Ishikawa (cell line): ENCODE measurements around the gene ANAPC4.

Source experiments
- CEBPB ChIP-seq: IDR thresholded peaks from 2 replicates; pipeline ENCODE4 v1.6.1; 2012
- CREB1 ChIP-seq: IDR thresholded peaks from 2 replicates; pipeline ENCODE4 v1.6.1; 2012; ENCODE audit warnings: low read depth
- EGR1 ChIP-seq: IDR thresholded peaks from 2 replicates; pipeline ENCODE4 v1.6.1; 2012
- EP300 ChIP-seq: IDR thresholded peaks from 2 replicates; pipeline ENCODE4 v1.6.1; 2012; ENCODE audit warnings: borderline replicate concordance
- FOXM1 ChIP-seq: IDR thresholded peaks from 2 replicates; pipeline ENCODE4 v1.6.1; 2012; ENCODE audit warnings: low read depth, borderline replicate concordance
- NFIC ChIP-seq: IDR thresholded peaks from 2 replicates; pipeline ENCODE4 v1.6.1; 2012
- RAD21 ChIP-seq: IDR thresholded peaks from 2 replicates; pipeline ENCODE4 v1.6.1; 2012; ENCODE audit warnings: low read depth
- TAF1 ChIP-seq: IDR thresholded peaks from 2 replicates; pipeline ENCODE4 v1.6.1; 2012; ENCODE audit warnings: low read depth, mild to moderate bottlenecking
- TCF12 ChIP-seq: IDR thresholded peaks from 2 replicates; pipeline ENCODE4 v1.6.1; 2012; ENCODE audit warnings: low read depth
- TEAD4 ChIP-seq: IDR thresholded peaks from 2 replicates; pipeline ENCODE4 v1.6.1; 2012
- YY1 ChIP-seq: IDR thresholded peaks from 2 replicates; pipeline ENCODE4 v1.6.1; 2012; ENCODE audit warnings: low read depth
- ZBTB7A ChIP-seq: IDR thresholded peaks from 2 replicates; pipeline ENCODE4 v1.6.1; 2012; ENCODE audit warnings: low read depth
- TF ChIP-seq, protein P1 (sequence below): IDR thresholded peaks from 2 replicates; pipeline ENCODE4 v1.6.1; 2012
- TF ChIP-seq, protein P2 (sequence below): IDR thresholded peaks from 2 replicates; pipeline ENCODE4 v1.6.1; 2012
- TF ChIP-seq, protein P3 (sequence below): IDR thresholded peaks from 2 replicates; pipeline ENCODE4 v1.6.1; 2012; ENCODE audit warnings: low read depth, mild to moderate bottlenecking

The ANAPC4 gene

DNA sequence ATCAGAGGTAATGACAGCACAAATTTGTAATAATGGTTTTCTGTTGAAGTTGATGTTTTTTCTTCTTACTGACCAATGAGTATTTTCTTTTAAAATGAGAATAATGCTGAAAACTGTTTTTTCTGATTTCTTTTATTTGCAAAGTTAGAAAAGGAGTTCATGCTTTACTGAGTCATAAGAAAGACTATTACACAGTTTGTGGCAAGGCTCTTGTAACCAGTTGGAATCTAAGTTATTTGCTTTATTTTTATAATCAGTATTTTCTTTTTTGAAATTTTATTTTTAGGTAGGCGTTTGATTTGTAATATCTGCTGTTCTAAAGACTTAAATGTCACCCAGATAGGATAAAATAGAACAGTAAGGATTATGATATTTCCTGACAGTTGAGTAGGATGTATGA lies 25.5 kb downstream of the ANAPC4 start:
- TF ChIP-seq EP300 = no peak
- no peak for TF ChIP-seq TAF1
- TF ChIP-seq ZBTB7A = no peak
- TF ChIP-seq EGR1 = no peak
- TF ChIP-seq, protein P1, sequence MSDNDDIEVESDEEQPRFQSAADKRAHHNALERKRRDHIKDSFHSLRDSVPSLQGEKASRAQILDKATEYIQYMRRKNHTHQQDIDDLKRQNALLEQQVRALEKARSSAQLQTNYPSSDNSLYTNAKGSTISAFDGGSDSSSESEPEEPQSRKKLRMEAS = no peak
- no peak for TF ChIP-seq FOXM1
- TF ChIP-seq CREB1 = no peak
- TF ChIP-seq NFIC = no peak
- TF ChIP-seq TEAD4 = no peak

DNA sequence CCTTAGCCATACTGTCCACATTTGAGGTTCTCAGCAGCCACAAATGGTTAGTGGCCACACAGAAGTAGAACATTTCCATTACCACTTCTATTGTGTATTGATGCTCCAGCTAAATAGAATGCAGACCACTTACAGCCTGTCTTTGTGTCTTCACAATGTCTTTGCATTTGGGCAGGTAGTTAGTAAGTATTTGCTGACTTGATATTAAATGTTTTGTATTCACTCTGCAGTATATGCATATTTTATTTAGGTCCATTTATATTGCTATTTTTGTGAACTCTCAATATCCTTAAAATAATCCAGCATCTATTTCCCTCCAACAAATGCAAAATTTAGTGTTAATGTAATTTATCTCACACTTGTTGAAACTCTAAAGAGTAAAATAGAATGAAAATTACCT lies 26.6 kb downstream of the ANAPC4 start:
- TF ChIP-seq FOXM1 = no peak
- TF ChIP-seq, protein P2, sequence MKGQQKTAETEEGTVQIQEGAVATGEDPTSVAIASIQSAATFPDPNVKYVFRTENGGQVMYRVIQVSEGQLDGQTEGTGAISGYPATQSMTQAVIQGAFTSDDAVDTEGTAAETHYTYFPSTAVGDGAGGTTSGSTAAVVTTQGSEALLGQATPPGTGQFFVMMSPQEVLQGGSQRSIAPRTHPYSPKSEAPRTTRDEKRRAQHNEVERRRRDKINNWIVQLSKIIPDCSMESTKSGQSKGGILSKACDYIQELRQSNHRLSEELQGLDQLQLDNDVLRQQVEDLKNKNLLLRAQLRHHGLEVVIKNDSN = no peak
- no peak for TF ChIP-seq TAF1
- no peak for TF ChIP-seq EP300
- TF ChIP-seq, protein P3, sequence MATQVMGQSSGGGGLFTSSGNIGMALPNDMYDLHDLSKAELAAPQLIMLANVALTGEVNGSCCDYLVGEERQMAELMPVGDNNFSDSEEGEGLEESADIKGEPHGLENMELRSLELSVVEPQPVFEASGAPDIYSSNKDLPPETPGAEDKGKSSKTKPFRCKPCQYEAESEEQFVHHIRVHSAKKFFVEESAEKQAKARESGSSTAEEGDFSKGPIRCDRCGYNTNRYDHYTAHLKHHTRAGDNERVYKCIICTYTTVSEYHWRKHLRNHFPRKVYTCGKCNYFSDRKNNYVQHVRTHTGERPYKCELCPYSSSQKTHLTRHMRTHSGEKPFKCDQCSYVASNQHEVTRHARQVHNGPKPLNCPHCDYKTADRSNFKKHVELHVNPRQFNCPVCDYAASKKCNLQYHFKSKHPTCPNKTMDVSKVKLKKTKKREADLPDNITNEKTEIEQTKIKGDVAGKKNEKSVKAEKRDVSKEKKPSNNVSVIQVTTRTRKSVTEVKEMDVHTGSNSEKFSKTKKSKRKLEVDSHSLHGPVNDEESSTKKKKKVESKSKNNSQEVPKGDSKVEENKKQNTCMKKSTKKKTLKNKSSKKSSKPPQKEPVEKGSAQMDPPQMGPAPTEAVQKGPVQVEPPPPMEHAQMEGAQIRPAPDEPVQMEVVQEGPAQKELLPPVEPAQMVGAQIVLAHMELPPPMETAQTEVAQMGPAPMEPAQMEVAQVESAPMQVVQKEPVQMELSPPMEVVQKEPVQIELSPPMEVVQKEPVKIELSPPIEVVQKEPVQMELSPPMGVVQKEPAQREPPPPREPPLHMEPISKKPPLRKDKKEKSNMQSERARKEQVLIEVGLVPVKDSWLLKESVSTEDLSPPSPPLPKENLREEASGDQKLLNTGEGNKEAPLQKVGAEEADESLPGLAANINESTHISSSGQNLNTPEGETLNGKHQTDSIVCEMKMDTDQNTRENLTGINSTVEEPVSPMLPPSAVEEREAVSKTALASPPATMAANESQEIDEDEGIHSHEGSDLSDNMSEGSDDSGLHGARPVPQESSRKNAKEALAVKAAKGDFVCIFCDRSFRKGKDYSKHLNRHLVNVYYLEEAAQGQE = no peak
- TF ChIP-seq YY1 = no peak
- no peak for TF ChIP-seq CEBPB
- no peak for TF ChIP-seq CREB1
- TF ChIP-seq NFIC = no peak
- TF ChIP-seq EGR1 = no peak
- no peak for TF ChIP-seq TCF12
- no peak for TF ChIP-seq ZBTB7A
- TF ChIP-seq, protein P1 = no peak
- no peak for TF ChIP-seq TEAD4
- no peak for TF ChIP-seq RAD21

DNA sequence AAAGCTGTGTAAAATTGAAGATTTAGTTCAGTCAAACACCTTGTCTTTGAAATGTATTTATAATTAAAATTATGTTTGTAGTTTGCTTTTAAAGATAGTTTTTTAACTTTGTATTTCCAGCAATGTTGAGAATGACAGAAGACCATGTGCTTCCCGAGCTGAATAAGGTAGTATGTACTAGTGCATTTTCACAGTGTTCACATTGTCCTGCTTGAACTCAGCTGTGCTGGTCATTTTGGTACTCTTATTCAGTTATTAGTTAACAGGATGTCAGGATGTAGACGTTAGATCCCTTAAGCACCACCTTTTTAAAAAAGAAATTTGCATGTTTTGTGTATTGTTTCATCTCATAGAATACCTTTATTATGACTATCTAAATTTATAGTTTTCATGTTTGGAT lies 28.4 kb downstream of the ANAPC4 start:
- TF ChIP-seq NFIC (no peak), FOXM1 (no peak), YY1 (no peak), TEAD4 (no peak), CREB1 (no peak), RAD21 (no peak), EP300 (no peak), EGR1 (no peak), TCF12 (no peak), TAF1 (no peak), ZBTB7A (no peak), CEBPB (no peak)
- TF ChIP-seq, protein P3 = no peak
- TF ChIP-seq, protein P1 = no peak
- TF ChIP-seq, protein P2 = no peak

DNA sequence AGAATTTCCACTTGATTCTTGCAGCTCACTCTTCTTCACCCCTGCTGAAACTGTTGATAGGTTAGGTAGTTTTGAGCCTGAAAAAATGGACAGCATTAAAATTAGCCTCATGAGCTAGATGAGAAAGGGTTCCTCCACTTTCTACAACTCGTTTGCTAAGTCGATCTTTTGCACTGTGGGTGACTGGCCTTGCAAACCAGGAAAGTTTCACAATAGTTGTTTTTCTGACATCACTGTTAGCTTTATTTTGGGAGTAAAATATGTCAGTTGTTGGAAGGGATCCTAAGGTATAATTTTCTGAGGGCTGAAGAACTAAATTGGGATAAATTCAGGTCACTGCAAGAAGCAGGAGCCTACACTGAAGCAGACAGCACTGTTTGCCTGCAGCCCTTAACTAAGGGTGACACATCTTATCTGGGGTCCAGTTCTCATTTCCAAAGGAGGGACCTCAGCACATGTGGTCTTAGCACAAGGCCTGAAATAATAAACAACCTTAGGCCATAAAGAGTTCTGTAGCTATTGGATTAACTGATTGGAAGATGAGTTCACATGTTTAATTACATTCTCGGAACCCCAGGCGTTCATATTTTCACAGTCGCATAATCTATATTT lies 29.1 kb downstream of the ANAPC4 start:
- TF ChIP-seq YY1 (no peak), TEAD4 (no peak), CEBPB (no peak), RAD21 (no peak), EP300 (no peak), TCF12 (no peak), FOXM1 (no peak), CREB1 (no peak), NFIC (no peak), EGR1 (no peak), ZBTB7A (no peak), TAF1 (no peak)
- TF ChIP-seq, protein P1 = no peak
- TF ChIP-seq, protein P2 = no peak
- TF ChIP-seq, protein P3 = no peak
